ENCODE data around the gene CEP70.

Gene CEP70

DNA sequence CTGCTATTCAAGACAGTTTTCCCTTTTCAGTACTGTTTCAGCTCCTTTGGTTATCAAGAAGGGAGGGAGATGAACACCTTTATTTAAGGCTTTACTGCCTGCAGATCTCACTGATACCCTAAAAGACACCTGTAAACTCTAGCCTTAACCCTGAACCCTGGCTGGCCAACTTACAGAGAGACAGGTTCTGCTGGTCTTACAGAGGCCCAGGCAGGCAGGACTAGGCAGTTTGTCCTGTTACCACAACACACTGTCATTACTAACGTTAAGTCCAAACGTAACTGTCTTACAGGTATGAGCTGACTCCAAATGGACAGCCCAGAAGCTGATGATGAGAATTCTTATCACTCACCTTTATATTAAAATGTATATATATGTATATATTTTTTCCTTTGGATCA is 117.5 kb downstream of the CEP70 start:
- no peaks in the 10 kb centered on the region for H3K36me3 ChIP-seq (ENCODE audit: control insufficient read depth, insufficient read depth, low read length)
- H3K9me3 ChIP-seq (ENCODE audit: control insufficient read depth, insufficient read depth, low read length): no peaks in the 10 kb centered on the region
- H3K27me3 ChIP-seq (ENCODE audit: control insufficient read depth, insufficient read depth, low read length): no peaks in the 10 kb centered on the region
- no peak overlapping the region for H3K4me3 ChIP-seq (ENCODE audit: low read depth, low read length)
- H3K4me1 ChIP-seq (ENCODE audit: control insufficient read depth, insufficient read depth, low read length): no peaks in the 10 kb centered on the region
- H3K9ac ChIP-seq (ENCODE audit: low read depth, low read length): no peak overlapping the region

DNA sequence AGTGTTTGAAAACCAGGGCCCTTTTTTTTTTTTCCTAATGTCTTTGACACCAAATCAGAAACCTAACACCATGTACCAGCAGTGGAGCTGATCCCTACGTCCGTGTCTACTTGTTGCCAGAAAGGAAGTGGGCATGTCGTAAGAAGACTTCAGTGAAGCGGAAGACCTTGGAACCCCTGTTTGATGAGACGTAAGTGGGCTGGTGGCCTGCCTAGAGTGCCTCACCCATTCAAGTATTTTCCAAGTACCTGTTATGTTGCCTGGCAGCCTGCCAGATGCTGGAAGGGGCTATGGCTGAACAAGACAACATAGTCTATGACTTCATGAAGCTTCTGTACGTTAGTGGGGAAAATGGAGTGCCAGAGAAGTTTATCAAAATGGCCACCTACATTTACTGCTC is 119.9 kb downstream of the CEP70 start:
- H3K4me3 ChIP-seq (ENCODE audit: low read depth, low read length): no peak overlapping the region
- no peaks in the 10 kb centered on the region for H3K4me1 ChIP-seq (ENCODE audit: control insufficient read depth, insufficient read depth, low read length)
- H3K9me3 ChIP-seq (ENCODE audit: control insufficient read depth, insufficient read depth, low read length): no peaks in the 10 kb centered on the region
- no peaks in the 10 kb centered on the region for H3K27me3 ChIP-seq (ENCODE audit: control insufficient read depth, insufficient read depth, low read length)
- no peak overlapping the region for H3K9ac ChIP-seq (ENCODE audit: low read depth, low read length)
- H3K36me3 ChIP-seq (ENCODE audit: control insufficient read depth, insufficient read depth, low read length): no peaks in the 10 kb centered on the region

DNA sequence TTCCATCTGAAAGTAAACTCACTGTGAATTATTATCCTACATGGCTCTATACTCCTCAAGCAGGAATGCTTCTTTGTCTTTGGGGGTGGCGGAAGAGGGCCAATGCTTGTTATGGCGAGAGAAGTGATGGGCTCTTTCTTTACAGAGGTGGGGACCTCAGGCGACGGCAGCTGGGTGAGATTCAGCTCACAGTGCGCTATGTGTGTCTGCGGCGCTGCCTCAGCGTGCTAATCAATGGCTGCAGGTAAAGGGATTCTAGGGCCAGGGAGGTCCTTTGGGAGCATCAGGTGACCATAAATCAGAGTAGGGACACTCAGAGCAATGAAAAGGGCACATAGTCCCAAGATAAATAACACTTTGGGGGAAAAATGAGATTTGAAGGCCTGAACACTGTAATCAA is 120.7 kb downstream of the CEP70 start:
- H3K9me3 ChIP-seq (ENCODE audit: control insufficient read depth, insufficient read depth, low read length): no peaks in the 10 kb centered on the region
- H3K27me3 ChIP-seq (ENCODE audit: control insufficient read depth, insufficient read depth, low read length): no peaks in the 10 kb centered on the region
- no peaks in the 10 kb centered on the region for H3K4me1 ChIP-seq (ENCODE audit: control insufficient read depth, insufficient read depth, low read length)
- no peak overlapping the region for H3K9ac ChIP-seq (ENCODE audit: low read depth, low read length)
- no peak overlapping the region for H3K4me3 ChIP-seq (ENCODE audit: low read depth, low read length)
- no peaks in the 10 kb centered on the region for H3K36me3 ChIP-seq (ENCODE audit: control insufficient read depth, insufficient read depth, low read length)

DNA sequence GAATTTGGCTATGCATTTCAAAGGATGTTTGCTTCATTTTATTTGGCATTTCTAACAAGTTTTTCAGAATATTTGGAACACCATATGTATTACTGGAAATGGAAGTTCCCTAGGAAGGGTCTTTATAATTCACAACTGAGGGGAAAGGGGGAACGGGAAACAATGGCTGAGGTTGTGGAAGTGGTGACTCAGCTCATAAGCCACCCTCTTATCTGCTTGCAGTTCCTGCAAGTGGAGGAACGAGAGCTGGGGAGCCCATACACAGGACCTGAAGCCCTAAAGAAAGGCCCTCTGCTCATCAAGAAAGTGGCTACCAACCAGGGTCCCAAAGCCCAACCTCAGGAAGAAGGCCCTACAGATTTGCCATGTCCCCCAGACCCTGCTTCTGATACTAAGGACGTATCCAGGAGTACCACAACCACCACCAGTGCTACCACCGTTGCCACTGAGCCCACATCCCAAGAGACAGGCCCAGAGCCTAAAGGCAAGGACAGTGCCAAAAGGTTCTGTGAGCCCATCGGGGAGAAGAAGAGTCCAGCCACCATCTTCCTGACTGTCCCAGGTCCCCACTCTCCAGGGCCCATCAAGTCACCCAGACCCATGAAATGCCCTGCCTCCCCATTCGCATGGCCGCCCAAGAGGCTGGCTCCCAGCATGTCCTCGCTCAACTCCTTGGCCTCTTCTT is 121.8 kb downstream of the CEP70 start:
- no peaks in the 10 kb centered on the region for H3K9me3 ChIP-seq (ENCODE audit: control insufficient read depth, insufficient read depth, low read length)
- H3K36me3 ChIP-seq (ENCODE audit: control insufficient read depth, insufficient read depth, low read length): no peaks in the 10 kb centered on the region
- no peaks in the 10 kb centered on the region for H3K4me1 ChIP-seq (ENCODE audit: control insufficient read depth, insufficient read depth, low read length)
- H3K27me3 ChIP-seq (ENCODE audit: control insufficient read depth, insufficient read depth, low read length): no peaks in the 10 kb centered on the region
- H3K9ac ChIP-seq (ENCODE audit: low read depth, low read length): no peak overlapping the region
- H3K4me3 ChIP-seq (ENCODE audit: low read depth, low read length): no peak overlapping the region

DNA sequence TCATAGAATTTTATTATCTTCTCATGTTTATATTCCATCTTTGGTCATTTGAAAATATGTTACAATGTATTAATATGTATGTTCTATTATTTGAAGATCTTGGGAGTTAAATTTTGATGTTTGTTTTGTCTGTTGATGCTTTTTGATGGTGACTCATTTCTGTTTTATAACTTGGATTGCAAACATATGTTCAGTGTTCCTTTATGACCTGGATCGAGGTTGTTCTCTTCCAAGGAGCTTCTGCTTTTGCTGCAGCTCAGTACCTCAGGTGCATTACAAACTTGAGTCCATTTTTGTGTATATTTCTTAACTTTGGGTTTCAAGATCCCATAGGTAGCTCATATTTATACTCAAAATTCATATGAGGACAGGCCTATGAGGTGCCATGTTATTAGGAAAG is 122.6 kb downstream of the CEP70 start:
- Histone ChIP-seq H3K4me1 (ENCODE audit: control insufficient read depth, insufficient read depth, low read length) (no peaks in the 10 kb centered on the region), H3K36me3 (ENCODE audit: control insufficient read depth, insufficient read depth, low read length) (no peaks in the 10 kb centered on the region), H3K27me3 (ENCODE audit: control insufficient read depth, insufficient read depth, low read length) (no peaks in the 10 kb centered on the region), H3K9me3 (ENCODE audit: control insufficient read depth, insufficient read depth, low read length) (no peaks in the 10 kb centered on the region), H3K4me3 (ENCODE audit: low read depth, low read length) (no peak overlapping the region), H3K9ac (ENCODE audit: low read depth, low read length) (no peak overlapping the region)

DNA sequence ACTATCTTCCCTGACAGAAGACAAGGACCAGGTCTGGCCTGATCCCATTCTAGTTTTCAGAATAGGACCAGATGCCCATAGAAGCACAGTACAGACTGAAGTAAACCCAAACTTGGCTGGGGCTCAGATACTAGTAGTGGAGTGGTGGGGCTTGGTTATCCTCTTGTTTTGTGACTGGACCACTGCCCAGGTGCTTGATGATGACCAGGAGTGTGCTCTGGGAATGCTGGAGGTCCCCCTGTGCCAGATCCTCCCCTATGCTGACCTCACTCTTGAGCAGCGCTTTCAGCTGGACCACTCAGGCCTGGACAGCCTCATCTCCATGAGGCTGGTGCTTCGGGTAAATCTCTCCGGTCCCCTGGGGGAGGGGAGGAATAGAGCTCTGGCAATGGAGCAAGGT is 123.4 kb downstream of the CEP70 start:
- Histone ChIP-seq H3K36me3 (ENCODE audit: control insufficient read depth, insufficient read depth, low read length) (no peaks in the 10 kb centered on the region), H3K9me3 (ENCODE audit: control insufficient read depth, insufficient read depth, low read length) (no peaks in the 10 kb centered on the region), H3K27me3 (ENCODE audit: control insufficient read depth, insufficient read depth, low read length) (no peaks in the 10 kb centered on the region), H3K4me3 (ENCODE audit: low read depth, low read length) (no peak overlapping the region), H3K4me1 (ENCODE audit: control insufficient read depth, insufficient read depth, low read length) (no peaks in the 10 kb centered on the region), H3K9ac (ENCODE audit: low read depth, low read length) (no peak overlapping the region)

DNA sequence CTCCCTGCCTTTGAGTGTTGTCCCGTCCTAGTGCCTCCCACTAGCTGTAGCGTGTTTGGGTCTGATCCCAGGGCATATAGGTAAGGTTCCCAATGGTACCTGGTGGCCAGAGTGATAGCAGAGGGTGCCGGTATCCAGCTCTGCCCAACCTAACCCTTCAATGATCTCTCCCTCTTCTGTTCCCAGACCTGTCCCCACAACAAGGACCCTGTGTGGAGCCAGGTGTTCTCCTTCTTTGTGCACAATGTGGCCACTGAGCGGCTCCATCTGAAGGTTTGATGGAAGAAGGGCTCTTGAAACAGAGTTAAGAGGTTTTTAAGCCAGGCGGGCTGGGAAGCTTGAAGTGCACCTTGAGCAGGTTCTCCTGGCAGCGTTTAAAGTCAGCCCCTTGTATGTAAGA is 124.2 kb downstream of the CEP70 start:
- H3K4me1 ChIP-seq (ENCODE audit: control insufficient read depth, insufficient read depth, low read length): no peaks in the 10 kb centered on the region
- no peaks in the 10 kb centered on the region for H3K36me3 ChIP-seq (ENCODE audit: control insufficient read depth, insufficient read depth, low read length)
- no peak overlapping the region for H3K4me3 ChIP-seq (ENCODE audit: low read depth, low read length)
- H3K9me3 ChIP-seq (ENCODE audit: control insufficient read depth, insufficient read depth, low read length): no peaks in the 10 kb centered on the region
- H3K27me3 ChIP-seq (ENCODE audit: control insufficient read depth, insufficient read depth, low read length): no peaks in the 10 kb centered on the region
- no peak overlapping the region for H3K9ac ChIP-seq (ENCODE audit: low read depth, low read length)

DNA sequence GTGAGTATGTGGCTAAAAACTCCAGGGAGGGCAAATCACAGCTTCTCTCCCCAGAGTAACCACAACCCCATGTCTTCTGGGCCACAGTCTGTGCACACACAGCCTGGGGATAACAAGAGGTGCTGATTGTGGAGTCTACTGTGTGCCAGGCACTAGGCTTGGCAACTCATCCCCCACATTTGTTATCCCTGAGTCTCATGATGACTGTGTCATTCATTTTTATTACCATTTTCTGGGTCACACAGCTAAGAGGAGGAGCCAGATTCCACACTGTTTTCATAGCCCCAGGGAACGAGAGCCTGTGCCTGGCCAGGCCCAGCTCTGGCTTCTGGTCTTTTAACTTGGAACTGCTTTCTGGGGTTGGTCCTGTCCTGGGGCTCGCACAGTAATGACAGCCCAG is 125.2 kb downstream of the CEP70 start:
- no peaks in the 10 kb centered on the region for H3K4me1 ChIP-seq (ENCODE audit: control insufficient read depth, insufficient read depth, low read length)
- H3K27me3 ChIP-seq (ENCODE audit: control insufficient read depth, insufficient read depth, low read length): no peaks in the 10 kb centered on the region
- no peak overlapping the region for H3K4me3 ChIP-seq (ENCODE audit: low read depth, low read length)
- H3K9ac ChIP-seq (ENCODE audit: low read depth, low read length): no peak overlapping the region
- no peaks in the 10 kb centered on the region for H3K9me3 ChIP-seq (ENCODE audit: control insufficient read depth, insufficient read depth, low read length)
- no peaks in the 10 kb centered on the region for H3K36me3 ChIP-seq (ENCODE audit: control insufficient read depth, insufficient read depth, low read length)

DNA sequence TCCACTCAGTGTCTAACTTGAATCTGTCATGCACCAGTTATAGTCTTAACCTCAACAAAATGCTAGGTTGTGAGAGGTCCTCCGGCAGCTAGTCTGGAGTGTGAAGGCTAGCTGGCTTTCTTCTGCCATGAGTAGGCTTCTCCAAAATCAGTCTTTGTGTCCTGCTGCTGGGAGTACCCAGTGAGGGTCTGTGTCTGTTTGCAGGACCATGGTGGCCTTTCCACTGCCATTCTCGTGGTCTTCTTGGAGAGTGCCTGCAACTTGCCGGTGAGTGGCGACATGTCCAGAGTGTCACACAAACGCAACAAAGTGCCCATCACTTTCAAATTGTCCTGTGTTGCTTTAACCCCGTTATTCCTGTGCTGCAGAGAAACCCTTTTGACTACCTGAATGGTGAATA is 125.6 kb downstream of the CEP70 start:
- Histone ChIP-seq H3K27me3 (ENCODE audit: control insufficient read depth, insufficient read depth, low read length) (no peaks in the 10 kb centered on the region), H3K4me3 (ENCODE audit: low read depth, low read length) (no peak overlapping the region), H3K9me3 (ENCODE audit: control insufficient read depth, insufficient read depth, low read length) (no peaks in the 10 kb centered on the region), H3K36me3 (ENCODE audit: control insufficient read depth, insufficient read depth, low read length) (no peaks in the 10 kb centered on the region), H3K9ac (ENCODE audit: low read depth, low read length) (no peak overlapping the region), H3K4me1 (ENCODE audit: control insufficient read depth, insufficient read depth, low read length) (no peaks in the 10 kb centered on the region)

DNA sequence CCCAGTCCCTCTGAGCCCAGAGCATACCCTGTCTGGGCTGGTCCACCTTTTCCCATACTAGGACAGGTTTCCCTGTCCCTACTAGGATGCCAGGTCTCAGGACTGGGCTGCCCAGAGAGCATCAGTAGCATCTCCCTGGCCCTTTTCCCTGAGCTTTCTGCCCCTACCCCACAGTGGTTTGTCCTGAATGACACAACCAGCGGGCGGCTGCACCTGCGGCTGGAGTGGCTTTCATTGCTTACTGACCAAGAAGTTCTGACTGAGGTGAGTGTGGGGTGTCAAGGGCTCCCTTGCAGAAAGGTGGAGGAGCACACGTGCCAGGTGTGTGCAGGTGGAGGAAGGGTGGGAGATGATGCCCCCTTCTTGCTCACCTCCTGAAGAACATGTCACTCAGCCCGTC is 126.1 kb downstream of the CEP70 start:
- Histone ChIP-seq H3K9me3 (ENCODE audit: control insufficient read depth, insufficient read depth, low read length) (no peaks in the 10 kb centered on the region), H3K9ac (ENCODE audit: low read depth, low read length) (no peak overlapping the region), H3K27me3 (ENCODE audit: control insufficient read depth, insufficient read depth, low read length) (no peaks in the 10 kb centered on the region), H3K36me3 (ENCODE audit: control insufficient read depth, insufficient read depth, low read length) (no peaks in the 10 kb centered on the region), H3K4me1 (ENCODE audit: control insufficient read depth, insufficient read depth, low read length) (no peaks in the 10 kb centered on the region), H3K4me3 (ENCODE audit: low read depth, low read length) (no peak overlapping the region)

DNA sequence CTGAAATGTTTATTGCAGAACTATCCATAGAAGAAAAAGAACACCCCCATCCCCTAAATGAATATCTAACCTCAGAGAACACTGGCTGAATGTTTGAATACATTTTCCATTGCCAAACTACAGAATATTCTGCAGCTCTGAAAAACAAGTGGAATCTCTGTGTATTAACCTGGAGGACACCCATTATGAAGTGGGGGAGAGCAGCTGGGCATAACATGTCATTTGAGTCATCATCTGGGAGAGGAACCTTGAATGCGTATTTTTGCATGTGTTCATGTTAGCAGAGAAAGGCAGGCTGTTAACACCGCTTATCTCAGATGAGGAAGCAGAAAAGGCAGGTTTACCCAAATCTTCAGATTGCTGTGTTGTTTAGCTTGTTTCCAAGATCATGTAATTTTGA is 128.1 kb downstream of the CEP70 start:
- Histone ChIP-seq H3K4me3 (ENCODE audit: low read depth, low read length) (no peak overlapping the region), H3K4me1 (ENCODE audit: control insufficient read depth, insufficient read depth, low read length) (no peaks in the 10 kb centered on the region), H3K27me3 (ENCODE audit: control insufficient read depth, insufficient read depth, low read length) (no peaks in the 10 kb centered on the region), H3K36me3 (ENCODE audit: control insufficient read depth, insufficient read depth, low read length) (no peaks in the 10 kb centered on the region), H3K9me3 (ENCODE audit: control insufficient read depth, insufficient read depth, low read length) (no peaks in the 10 kb centered on the region), H3K9ac (ENCODE audit: low read depth, low read length) (no peak overlapping the region)

DNA sequence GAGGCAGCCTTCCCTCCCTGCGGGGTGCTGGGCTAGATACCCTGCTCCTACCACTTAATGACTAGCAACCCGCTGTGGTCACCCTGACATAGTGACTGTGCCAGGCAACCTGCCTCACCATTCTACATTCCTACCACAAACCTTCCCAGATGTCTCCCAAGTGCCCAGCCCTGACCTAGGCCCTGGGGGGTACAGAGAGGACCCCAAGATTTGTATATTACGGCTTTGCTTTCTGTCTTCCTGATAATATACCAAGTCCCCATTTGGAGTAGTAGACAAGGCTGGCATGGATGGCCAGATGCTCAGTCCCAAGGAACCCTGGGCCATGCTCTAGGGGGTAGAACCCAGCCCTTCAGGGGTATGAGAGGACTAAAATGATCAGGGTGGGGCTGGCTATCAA is 128.6 kb downstream of the CEP70 start:
- H3K4me1 ChIP-seq (ENCODE audit: control insufficient read depth, insufficient read depth, low read length): no peaks in the 10 kb centered on the region
- H3K4me3 ChIP-seq (ENCODE audit: low read depth, low read length): no peak overlapping the region
- H3K9me3 ChIP-seq (ENCODE audit: control insufficient read depth, insufficient read depth, low read length): no peaks in the 10 kb centered on the region
- H3K36me3 ChIP-seq (ENCODE audit: control insufficient read depth, insufficient read depth, low read length): no peaks in the 10 kb centered on the region
- H3K9ac ChIP-seq (ENCODE audit: low read depth, low read length): no peak overlapping the region
- no peaks in the 10 kb centered on the region for H3K27me3 ChIP-seq (ENCODE audit: control insufficient read depth, insufficient read depth, low read length)

All from iPS-15b (cell line).